OCI-LY1 (cell line): Measurements from ENCODE around the gene ELP2.

Experiments
- H2AFZ ChIP-seq: fragments of 200-600 bp; sonication (generic), shearing (Covaris generic); 2 replicates; pipeline ENCODE4 v1.6.0; 2014; ENCODE audit warnings: antibody characterized with exemption, mild to moderate bottlenecking, low read length
- H3F3A ChIP-seq: fragments of 200-600 bp; sonication (generic), shearing (Covaris generic); 2 replicates; pipeline ENCODE4 v1.6.0; 2014; ENCODE audit warnings: mild to moderate bottlenecking, antibody characterized with exemption, low read length, moderate library complexity; ENCODE audit not compliant: insufficient read depth
- H3K27ac ChIP-seq: fragments of 200-600 bp; sonication (generic); 2 replicates; pipeline ENCODE4 v1.5.1; 2014; ENCODE audit warnings: low read length, mixed run types, mild to moderate bottlenecking, low read depth; ENCODE audit not compliant: poor library complexity, severe bottlenecking
- H3K27me3 ChIP-seq: fragments of 200-600 bp; sonication (generic); 2 replicates; pipeline ENCODE4 v1.6.0; 2014; ENCODE audit warnings: antibody characterized with exemption, mild to moderate bottlenecking, low read length, moderate library complexity; ENCODE audit not compliant: insufficient read depth
- H3K36me3 ChIP-seq: fragments of 200-600 bp; sonication (generic); 2 replicates; pipeline ENCODE4 v1.6.1; 2014; ENCODE audit warnings: mild to moderate bottlenecking, antibody characterized with exemption, low read length, moderate library complexity, mixed read lengths; ENCODE audit not compliant: insufficient read depth
- H3K4me1 ChIP-seq: fragments of 200-600 bp; sonication (generic); 2 replicates; pipeline ENCODE4 v1.5.1; 2014; ENCODE audit warnings: mild to moderate bottlenecking, low read length, moderate library complexity; ENCODE audit not compliant: insufficient read depth, severe bottlenecking
- H3K4me2 ChIP-seq: fragments of 200-600 bp; sonication (generic), shearing (Covaris generic); 2 replicates; pipeline ENCODE4 v1.6.1; 2014; ENCODE audit warnings: low read length
- H3K4me3 ChIP-seq: fragments of 200-600 bp; sonication (generic); 2 replicates; pipeline ENCODE4 v1.5.1; 2014; ENCODE audit warnings: low read length, low read depth, mild to moderate bottlenecking, mixed read lengths; ENCODE audit not compliant: poor library complexity, severe bottlenecking
- H3K79me2 ChIP-seq: fragments of 200-600 bp; shearing (Covaris generic); 2 replicates; pipeline ENCODE4 v1.6.1; 2016; ENCODE audit warnings: mixed run types, low read length, mixed read lengths; ENCODE audit not compliant: insufficient read depth
- H3K9ac ChIP-seq: fragments of 200-600 bp; sonication (generic), shearing (Covaris generic); 2 replicates; pipeline ENCODE4 v1.6.1; 2014; ENCODE audit warnings: mild to moderate bottlenecking, low read length, mixed read lengths
- H3K9me2 ChIP-seq: fragments of 200-600 bp; sonication (generic), shearing (Covaris generic); 2 replicates; pipeline ENCODE4 v1.6.1; 2014; ENCODE audit warnings: low read depth, mild to moderate bottlenecking, low read length, mixed read lengths
- H3K9me3 ChIP-seq: fragments of 200-600 bp; shearing (Covaris generic); 2 replicates; pipeline ENCODE4 v1.6.1; 2014; ENCODE audit warnings: low read length, mixed read lengths
- H4K20me1 ChIP-seq: fragments of 200-600 bp; sonication (generic), shearing (Covaris generic); 2 replicates; pipeline ENCODE4 v1.6.0; 2016; ENCODE audit warnings: mild to moderate bottlenecking, low read length; ENCODE audit not compliant: insufficient read depth
- CTCF ChIP-seq: fragments of 200-600 bp; sonication (generic), shearing (Covaris generic); IDR thresholded peaks from 2 replicates; pipeline ENCODE4 v1.5.1; 2017; ENCODE audit warnings: mild to moderate bottlenecking, antibody characterized with exemption, low read length, moderate library complexity, mixed read lengths
- EZH2 ChIP-seq: fragments of 200-600 bp; sonication (generic), shearing (Covaris generic); IDR thresholded peaks from 2 replicates; pipeline ENCODE4 v1.8.0; 2017; ENCODE audit warnings: borderline replicate concordance, mixed run types, mild to moderate bottlenecking, antibody characterized with exemption, low read length, moderate library complexity, mixed read lengths

The ELP2 gene

GRCh38 chr18:36124841-36125240, 4.9 kb upstream of the ELP2 start:
- Histone ChIP-seq H3K4me1 (peaks cover 10% of the 10 kb centered on the region), H4K20me1 (no peaks in the 10 kb centered on the region), H3K4me3 (no peak overlapping the region), H3K79me2 (peaks cover 1% of the 10 kb centered on the region), H3K36me3 (peaks cover 45% of the 10 kb centered on the region), H2AFZ (no peak overlapping the region), H3K9me3 (no peaks in the 10 kb centered on the region), H3K27ac (no peak overlapping the region), H3K4me2 (no peak overlapping the region), H3K27me3 (no peaks in the 10 kb centered on the region), H3K9ac (no peak overlapping the region), H3F3A (no peaks in the 10 kb centered on the region), H3K9me2 (no peaks in the 10 kb centered on the region)
- no peak for TF ChIP-seq EZH2
- TF ChIP-seq CTCF, result no peak

GRCh38 chr18:36126668-36127067, 3.0 kb upstream of the ELP2 start:
- Histone ChIP-seq H3K36me3 (peaks cover 32% of the 10 kb centered on the region; the same call in 1 of the 2 replicates), H3K9ac (no peak overlapping the region), H2AFZ (no peak overlapping the region), H3K4me2 (no peak overlapping the region), H3K4me1 (peaks cover 24% of the 10 kb centered on the region), H3K4me3 (no peak overlapping the region), H3K27me3 (no peaks in the 10 kb centered on the region), H3K9me2 (no peaks in the 10 kb centered on the region), H4K20me1 (no peaks in the 10 kb centered on the region), H3K9me3 (no peaks in the 10 kb centered on the region), H3K27ac (no peak overlapping the region), H3K79me2 (peaks cover 20% of the 10 kb centered on the region), H3F3A (no peaks in the 10 kb centered on the region)
- TF ChIP-seq EZH2, result no peak
- no peak for TF ChIP-seq CTCF

DNA sequence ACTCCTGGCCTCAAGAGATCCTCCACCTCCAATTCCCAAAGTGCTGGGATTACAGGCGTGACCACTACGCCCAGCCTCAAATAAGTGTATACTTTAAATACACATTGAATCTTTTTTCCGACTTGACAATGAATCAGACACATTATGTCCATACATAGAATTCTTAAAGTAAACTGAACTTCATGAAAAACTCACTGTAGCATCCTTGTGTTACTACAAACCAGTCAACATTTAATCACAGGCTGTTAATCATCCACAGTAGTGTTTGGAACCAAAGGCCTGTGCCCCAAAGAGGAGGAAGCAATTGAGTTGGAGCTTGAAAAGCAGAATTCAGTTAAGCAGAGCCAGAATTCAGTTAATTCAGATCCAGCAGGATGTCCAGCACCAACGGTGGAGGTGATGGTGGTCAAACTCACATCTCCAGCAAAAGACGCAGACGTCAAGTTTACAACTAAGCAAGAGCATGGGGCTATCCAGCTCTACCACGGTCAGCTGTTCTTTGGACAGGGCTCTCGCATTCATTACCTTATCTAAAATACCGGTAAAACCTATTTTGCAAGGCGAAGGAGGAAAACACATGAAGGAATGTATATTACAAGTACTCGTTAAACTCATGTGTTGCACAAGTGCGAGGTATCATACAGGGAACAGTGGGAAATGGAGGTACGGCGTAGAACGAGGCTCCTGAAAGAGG, 1.7 kb upstream of the ELP2 start:
- H3K27ac ChIP-seq, result no peak overlapping the region
- H3K4me1 ChIP-seq, result peaks cover 30% of the 10 kb centered on the region
- H3K9me2 ChIP-seq, result no peaks in the 10 kb centered on the region
- no peaks in the 10 kb centered on the region for H3K27me3 ChIP-seq
- no peaks in the 10 kb centered on the region for H3K9me3 ChIP-seq
- H3K79me2 ChIP-seq, result peaks cover 33% of the 10 kb centered on the region
- peak overlapping the region; percentile 97 for H3K4me2 ChIP-seq
- no peaks in the 10 kb centered on the region for H3F3A ChIP-seq
- TF ChIP-seq EZH2, result no peak
- TF ChIP-seq CTCF, result no peak
- no peak overlapping the region for H2AFZ ChIP-seq
- H3K36me3 ChIP-seq, result peaks cover 23% of the 10 kb centered on the region; the same call in 1 of the 2 replicates
- no peaks in the 10 kb centered on the region for H4K20me1 ChIP-seq
- H3K4me3 ChIP-seq, result peak overlapping the region; percentile 100
- peak overlapping the region; percentile 94 for H3K9ac ChIP-seq
